ENCODE data around the gene CAMSAP1. TPM values are rescaled to one million over a fixed set of nuclear protein-coding genes. Genes with fewer than 3 reads are reported as not detected.

CAMSAP1 gene
- total and polyA plus RNA-seq, 9 of the 15 experiments (the other 6 are each of a cell fraction or from before 2014, with no cell fraction given): 1.5 to 28.8 (median 14.3) TPM

- no peak for TF ChIP-seq NCOR1 (IDR thresholded peaks at IDR 0.05)
- Histone ChIP-seq H3K4me3 (no peak overlapping the region), H3K9me3 (replicated peaks; ENCODE audit: control insufficient read depth, insufficient read depth, low read depth, low read length) (no peaks in the 10 kb centered on the region), H2AFZ (ENCODE audit: low read depth, low read length) (no peak overlapping the region), H3K36me3 (ENCODE audit: control insufficient read depth, insufficient read depth, low read length) (peaks cover 93% of the 10 kb centered on the region; the same call in 2 of the 3 replicates), H3K9me1 (ENCODE audit: control insufficient read depth, insufficient read depth, low read length) (peaks cover 3% of the 10 kb centered on the region), H3K79me2 (ENCODE audit: control insufficient read depth, insufficient read depth, low read length) (no peaks in the 10 kb centered on the region), H3K27ac (ENCODE audit: extremely low read depth, low read depth, low read length) (no peak overlapping the region), H3K4me2 (ENCODE audit: insufficient read depth, low read length) (no peak overlapping the region), H3K4me1 (replicated peaks in 1 of 2; ENCODE audit: control insufficient read depth in 2 of 2, insufficient read depth in 2 of 2, low read length in 2 of 2) (no peaks in the 10 kb centered on the region), H3K27me3 (ENCODE audit: control insufficient read depth in 2 of 2, insufficient read depth in 2 of 2, low read length in 2 of 2) (no peaks in the 10 kb centered on the region), H3K9ac (ENCODE audit: insufficient read depth in 1 of 2, low read depth in 2 of 2, low read length in 2 of 2) (0 out of 4 replicates have a peak overlapping the region, but pooled peaks of 1 of the 2 experiments have one; percentile 69), H4K20me1 (replicated peaks; ENCODE audit: control insufficient read depth, insufficient read depth, low read length) (0 out of 2 replicates have a peak, but pooled peaks cover under 1% of the 10 kb centered on the region)
- in situ Hi-C loops (cut with MboI) (no loop called here), intact Hi-C loops (cut with micrococcal nuclease) (no loop called here)
- FAIRE-seq (no peak), DNase-seq (ENCODE audit: extremely low read depth in 1 of 4, low spot score in 3 of 4) (no peak), ATAC-seq (no peak)
- BruUV-seq (replicated peaks): no TSS peak
- ChIA-PET CTCF (ENCODE audit: low intra/inter-chr PET ratio) (no interaction called here), POLR2A (no interaction called here)
- WGBS (ENCODE audit: insufficient coverage, low coverage, missing lambda C conversion rate): 92% methylated on average over 27 of the region's 28 CpGs
These were observed 91.3 kb downstream of the CAMSAP1 start for GRCh38 chr9:135815830-135816650.

GRCh38 chr9:135815413-135815812 is 91.9 kb downstream of the CAMSAP1 start:
- no peak for ATAC-seq
- peaks cover 93% of the 10 kb centered on the region; the same call in 2 of the 3 replicates for H3K36me3 ChIP-seq (ENCODE audit: control insufficient read depth, insufficient read depth, low read length)

More at GRCh38 chr9:135815413-135815812, 91.9 kb downstream of the CAMSAP1 start:
- POLR2A ChIA-PET: no interaction called here
- CTCF ChIA-PET (ENCODE audit: low intra/inter-chr PET ratio): interaction anchor here (0.6 kb wide), 1 partner anchor 373 kb away, joined by 6 read pairs; no protein-coding TSS in a partner anchor
- no peak overlapping the region for H3K4me3 ChIP-seq
- H3K9me3 ChIP-seq (replicated peaks; ENCODE audit: control insufficient read depth, insufficient read depth, low read depth, low read length): no peaks in the 10 kb centered on the region
- in situ Hi-C loops (cut with MboI) (no loop called here), intact Hi-C loops (cut with micrococcal nuclease) (no loop called here)
- H2AFZ ChIP-seq (ENCODE audit: low read depth, low read length): no peak overlapping the region
- FAIRE-seq: no peak
- H3K4me2 ChIP-seq (ENCODE audit: insufficient read depth, low read length): no peak overlapping the region
- no peak overlapping the region for H3K9ac ChIP-seq (ENCODE audit: insufficient read depth in 1 of 2, low read depth in 2 of 2, low read length in 2 of 2)
- peaks cover 3% of the 10 kb centered on the region for H3K9me1 ChIP-seq (ENCODE audit: control insufficient read depth, insufficient read depth, low read length)
- no peaks in the 10 kb centered on the region for H3K27me3 ChIP-seq (ENCODE audit: control insufficient read depth in 2 of 2, insufficient read depth in 2 of 2, low read length in 2 of 2)
- no peak for TF ChIP-seq EGR1 (conservative IDR thresholded peaks at IDR 0.05)
- 0 out of 2 replicates have a peak, but pooled peaks cover 4% of the 10 kb centered on the region for H4K20me1 ChIP-seq (replicated peaks; ENCODE audit: control insufficient read depth, insufficient read depth, low read length)
- 92% methylated on average over 4 of the region's 4 CpGs for WGBS (ENCODE audit: insufficient coverage, low coverage, missing lambda C conversion rate)
- no peaks in the 10 kb centered on the region for H3K79me2 ChIP-seq (ENCODE audit: control insufficient read depth, insufficient read depth, low read length)
- H3K4me1 ChIP-seq (replicated peaks in 1 of 2; ENCODE audit: control insufficient read depth in 2 of 2, insufficient read depth in 2 of 2, low read length in 2 of 2): no peaks in the 10 kb centered on the region
- no peak for DNase-seq (ENCODE audit: extremely low read depth in 1 of 4, low spot score in 3 of 4)
- no peak overlapping the region for H3K27ac ChIP-seq (ENCODE audit: extremely low read depth, low read depth, low read length)
- BruUV-seq (replicated peaks): no TSS peak
